Measurements from ENCODE around the gene SERINC5. TPM values are rescaled to one million over a fixed set of nuclear protein-coding genes. Genes with fewer than 3 reads are reported as not detected.
A peak's percentile ranks its signal among the peaks of the same experiment; 100 is the strongest.
"Not testable (repeated sequence)": the region's sequence is repeated elsewhere in the genome, so short reads cannot be mapped to it uniquely, and the experiment has no call there.

SERINC5 gene
- 11.0 and 12.9 TPM in 2 replicates for polyA plus RNA-seq (2011; rRNA removed)
- 12.9 and 16.5 TPM in 2 replicates for polyA minus RNA-seq (2011; rRNA and poly(A)+ RNA removed)

DNA sequence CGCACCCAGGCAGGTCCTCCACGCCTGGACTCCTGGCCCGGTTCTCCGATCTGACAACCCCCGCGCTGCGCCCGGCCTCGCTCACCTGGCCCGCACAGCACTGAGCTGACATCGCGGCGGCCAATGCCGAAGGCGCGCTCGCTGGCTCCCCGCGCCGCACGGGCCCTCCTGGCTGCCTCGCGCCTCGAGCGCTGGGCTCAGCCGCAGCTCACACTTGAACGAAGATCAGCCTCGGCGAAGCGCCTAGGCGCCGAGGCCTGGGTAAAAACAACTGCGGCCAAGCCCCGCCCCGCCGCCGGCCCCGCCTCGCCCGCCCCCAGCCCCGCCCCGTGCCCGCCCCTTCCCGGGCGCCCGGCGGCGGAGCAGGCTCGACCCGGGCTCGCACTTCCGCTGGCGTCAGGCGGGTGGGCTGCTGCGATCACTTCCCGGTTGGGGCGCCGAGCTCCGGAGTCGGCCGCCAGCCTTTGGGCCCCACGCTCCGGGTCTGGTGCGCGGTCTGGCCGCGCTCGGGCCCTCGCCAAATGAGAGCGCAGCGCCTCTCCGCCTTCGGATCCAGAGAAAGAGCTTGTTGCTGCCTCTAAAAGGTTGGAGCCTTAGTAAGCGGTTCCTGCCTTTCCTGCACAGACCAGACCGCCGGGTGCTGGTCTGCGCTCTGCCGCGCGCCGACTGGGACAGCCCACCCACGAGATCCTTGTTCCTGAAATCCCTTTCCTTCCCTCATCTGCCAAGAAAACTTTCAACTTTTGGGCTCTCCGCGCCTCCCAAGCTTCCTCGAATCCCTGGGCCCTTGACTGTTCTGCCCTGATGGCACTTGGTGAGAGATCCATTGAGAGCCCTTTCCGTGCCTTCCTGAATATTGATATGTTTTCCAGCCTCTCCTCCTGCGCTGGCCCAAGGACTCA, at the start of gene SERINC5:
Gene SERINC5, minus strand, starts transcription at position 238 of the 902 bp plus-strand sequence. Its CDS starts 126 bp downstream, at position 112.
- no peaks in the 10 kb centered on the region for H3K36me3 ChIP-seq (ENCODE audit: control insufficient read depth, insufficient read depth, low read length)
- H3K4me3 ChIP-seq (ENCODE audit: low read depth, low read length): peak within 1 kb of the TSS; percentile 84
- TF ChIP-seq, protein P1, sequence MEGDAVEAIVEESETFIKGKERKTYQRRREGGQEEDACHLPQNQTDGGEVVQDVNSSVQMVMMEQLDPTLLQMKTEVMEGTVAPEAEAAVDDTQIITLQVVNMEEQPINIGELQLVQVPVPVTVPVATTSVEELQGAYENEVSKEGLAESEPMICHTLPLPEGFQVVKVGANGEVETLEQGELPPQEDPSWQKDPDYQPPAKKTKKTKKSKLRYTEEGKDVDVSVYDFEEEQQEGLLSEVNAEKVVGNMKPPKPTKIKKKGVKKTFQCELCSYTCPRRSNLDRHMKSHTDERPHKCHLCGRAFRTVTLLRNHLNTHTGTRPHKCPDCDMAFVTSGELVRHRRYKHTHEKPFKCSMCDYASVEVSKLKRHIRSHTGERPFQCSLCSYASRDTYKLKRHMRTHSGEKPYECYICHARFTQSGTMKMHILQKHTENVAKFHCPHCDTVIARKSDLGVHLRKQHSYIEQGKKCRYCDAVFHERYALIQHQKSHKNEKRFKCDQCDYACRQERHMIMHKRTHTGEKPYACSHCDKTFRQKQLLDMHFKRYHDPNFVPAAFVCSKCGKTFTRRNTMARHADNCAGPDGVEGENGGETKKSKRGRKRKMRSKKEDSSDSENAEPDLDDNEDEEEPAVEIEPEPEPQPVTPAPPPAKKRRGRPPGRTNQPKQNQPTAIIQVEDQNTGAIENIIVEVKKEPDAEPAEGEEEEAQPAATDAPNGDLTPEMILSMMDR (IDR thresholded peaks at IDR 0.05; ENCODE audit: insufficient read depth, low read depth, low read length): no peak
- no peaks in the 10 kb centered on the region for H3K27me3 ChIP-seq (ENCODE audit: control insufficient read depth, insufficient read depth, low read length)
- no peak for DNase-seq (ENCODE audit: low read depth)
- POLR2A ChIA-PET: interaction anchor here (0.6 kb wide), 2 partner anchors 146 to 409 kb away, joined by 5 to 17 read pairs; no protein-coding TSS in a partner anchor
- CTCF ChIA-PET: interaction anchor here (0.8 to 1.7 kb wide), 4 partner anchors 9 to 164 kb away, joined by 3 to 9 read pairs (median 4); no protein-coding TSS in a partner anchor

GRCh38 chr5:80302636-80303035, 46.8 kb upstream of the SERINC5 start:
- H3K36me3 ChIP-seq (ENCODE audit: control insufficient read depth, insufficient read depth, low read length): no peaks in the 10 kb centered on the region
- H3K4me3 ChIP-seq (ENCODE audit: low read depth, low read length): no peak overlapping the region
- no peaks in the 10 kb centered on the region for H3K27me3 ChIP-seq (ENCODE audit: control insufficient read depth, insufficient read depth, low read length)
- TF ChIP-seq, protein P1 (IDR thresholded peaks at IDR 0.05; ENCODE audit: insufficient read depth, low read depth, low read length): no peak
- no peak for DNase-seq (ENCODE audit: low read depth)
- CTCF ChIA-PET: interaction anchor here (1.4 to 7.5 kb wide), 2 partner anchors 10 to 214 kb away, joined by 3 to 172 read pairs; no protein-coding TSS in a partner anchor
- POLR2A ChIA-PET: no interaction called here

DNA sequence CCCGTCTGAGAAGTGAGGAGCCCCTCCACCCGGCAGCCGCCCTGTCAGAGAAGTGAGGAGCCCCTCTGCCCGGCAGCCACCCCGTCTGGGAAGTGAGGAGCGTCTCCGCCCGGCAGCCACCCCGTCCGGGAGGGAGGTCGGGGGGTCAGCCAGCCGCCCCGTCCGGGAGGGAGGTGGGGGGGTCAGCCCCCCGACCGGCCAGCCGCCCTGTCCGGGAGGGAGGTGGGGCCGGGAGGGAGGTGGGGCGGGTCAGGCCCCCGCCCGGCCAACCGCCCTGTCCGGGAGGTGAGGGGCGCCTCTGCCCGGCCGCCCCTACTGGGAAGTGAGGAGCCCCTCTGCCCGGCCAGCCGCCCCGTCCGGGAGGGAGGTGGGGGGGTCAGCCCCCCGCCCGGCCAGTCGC, 45.5 kb upstream of the SERINC5 start:
- H3K4me3 ChIP-seq (ENCODE audit: low read depth, low read length); CTCF ChIA-PET; POLR2A ChIA-PET; DNase-seq (ENCODE audit: low read depth); H3K36me3 ChIP-seq (ENCODE audit: control insufficient read depth, insufficient read depth, low read length); H3K27me3 ChIP-seq (ENCODE audit: control insufficient read depth, insufficient read depth, low read length): not testable (repeated sequence)

DNA sequence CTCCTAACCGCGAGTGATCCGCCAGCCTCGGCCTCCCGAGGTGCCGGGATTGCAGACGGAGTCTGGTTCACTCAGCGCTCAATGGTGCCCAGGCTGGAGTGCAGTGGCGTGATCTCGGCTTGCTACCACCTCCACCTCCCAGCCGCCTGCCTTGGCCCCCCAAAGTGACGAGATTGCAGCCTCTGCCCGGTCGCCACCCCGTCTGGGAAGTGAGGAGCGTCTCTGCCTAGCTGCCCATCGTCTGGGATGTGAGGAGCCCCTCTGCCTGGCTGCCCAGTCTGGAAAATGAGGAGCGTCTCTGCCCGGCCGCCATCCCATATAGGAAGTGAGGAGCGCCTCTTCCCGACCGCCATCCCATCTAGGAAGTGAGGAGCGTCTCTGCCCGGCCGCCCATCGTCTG, 44.9 kb upstream of the SERINC5 start:
- H3K4me3 ChIP-seq (ENCODE audit: low read depth, low read length); DNase-seq (ENCODE audit: low read depth); POLR2A ChIA-PET; H3K27me3 ChIP-seq (ENCODE audit: control insufficient read depth, insufficient read depth, low read length); H3K36me3 ChIP-seq (ENCODE audit: control insufficient read depth, insufficient read depth, low read length); CTCF ChIA-PET: not testable (repeated sequence)

DNA sequence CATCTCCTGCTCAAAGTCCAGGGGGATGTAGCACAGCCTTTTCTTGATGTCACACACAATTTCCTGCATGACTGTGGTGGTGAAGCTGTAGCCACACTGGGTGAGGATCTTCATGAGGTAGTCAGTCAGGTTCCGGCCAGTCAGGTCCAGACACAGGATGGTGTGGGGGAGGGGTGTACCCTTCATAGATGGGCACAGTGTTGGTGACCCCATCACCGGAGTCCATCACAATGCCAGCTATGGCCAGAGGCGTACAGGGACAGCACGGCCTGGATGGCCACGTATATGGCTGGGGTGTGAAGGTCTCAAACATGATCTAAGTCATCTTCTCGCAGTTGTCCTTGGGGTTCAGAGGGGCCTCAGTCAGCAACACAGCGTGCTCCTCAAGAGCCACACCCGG, 44.3 kb upstream of the SERINC5 start:
- TF ChIP-seq, protein P1 (IDR thresholded peaks at IDR 0.05; ENCODE audit: insufficient read depth, low read depth, low read length): no peak
- no peaks in the 10 kb centered on the region for H3K27me3 ChIP-seq (ENCODE audit: control insufficient read depth, insufficient read depth, low read length)
- H3K4me3 ChIP-seq (ENCODE audit: low read depth, low read length): no peak overlapping the region
- ChIA-PET POLR2A (no interaction called here), CTCF (no interaction called here)
- H3K36me3 ChIP-seq (ENCODE audit: control insufficient read depth, insufficient read depth, low read length): no peaks in the 10 kb centered on the region
- no peak for DNase-seq (ENCODE audit: low read depth)

DNA sequence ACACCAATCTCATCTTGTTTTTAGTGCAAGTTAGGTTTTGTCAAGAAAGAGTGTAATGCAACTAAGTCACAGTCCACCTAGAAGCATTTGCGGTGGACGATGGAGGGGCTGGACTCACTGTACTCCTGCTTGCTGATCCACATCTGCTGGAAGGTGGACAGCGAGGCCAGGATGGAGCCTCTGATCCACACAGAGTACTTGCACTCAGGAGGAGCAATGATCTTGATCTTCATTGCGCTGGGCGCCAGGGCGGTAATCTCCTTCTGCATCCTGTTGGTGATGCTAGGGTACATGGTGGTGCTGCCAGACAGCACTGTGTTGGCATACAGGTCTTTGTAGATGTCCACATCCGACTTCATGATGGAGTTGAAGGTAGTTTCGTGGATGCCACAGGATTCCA, 43.8 kb upstream of the SERINC5 start:
- no peaks in the 10 kb centered on the region for H3K36me3 ChIP-seq (ENCODE audit: control insufficient read depth, insufficient read depth, low read length)
- TF ChIP-seq, protein P1 (IDR thresholded peaks at IDR 0.05; ENCODE audit: insufficient read depth, low read depth, low read length): no peak
- no peak overlapping the region for H3K4me3 ChIP-seq (ENCODE audit: low read depth, low read length)
- ChIA-PET CTCF (no interaction called here), POLR2A (no interaction called here)
- DNase-seq (ENCODE audit: low read depth): no peak
- H3K27me3 ChIP-seq (ENCODE audit: control insufficient read depth, insufficient read depth, low read length): no peaks in the 10 kb centered on the region

Measured in BJ (cell line).